H1 (cell line): ENCODE results near the gene ANKRD12. TPM values are rescaled to one million over a fixed set of nuclear protein-coding genes. Genes with fewer than 3 reads are reported as not detected.

ENCODE experiments used
- BCL11A ChIP-seq, 2 experiments: IDR thresholded peaks; one replicate each; pipeline ENCODE4 v1.6.1; 2011; ENCODE audit warnings: low read depth in 2 of 2, low read length in 2 of 2, mild to moderate bottlenecking in 2 of 2
- polyA plus RNA-seq, 7 experiments: library from polyadenylated mRNA; depleted of rRNA in 3 of 7; stranded (reverse) in 5 of 7; unstranded in 2 of 7; fragments of >200 nt in 5 of 7; fragments of 200-250 nt in 2 of 7; gene quantifications; 1 replicate in 5 of 7; 2 replicates in 1 of 7; 4 replicates in 1 of 7; pipeline versions ENCODE4 v1.2.1 to v1.2.3, GENCODE V29; 2011 to 2013; ENCODE audit warnings: missing spikeins in 2 of 7, mixed read lengths in 2 of 7
- total RNA-seq: library from RNA; stranded (reverse); fragmentation: NEBNext Ultra II Directional; extraction: Animal tissue kit (Norgen Biotek cat#: 25700); gene quantifications from 2 replicates; pipeline ENCODE4 v1.2.1, GENCODE V29; 2021

Gene ANKRD12
- total and polyA plus RNA-seq, 2 of the 8 experiments (the other 6 are each of a cell fraction or from before 2014, with no cell fraction given) = 2.6 to 37.9 TPM

DNA sequence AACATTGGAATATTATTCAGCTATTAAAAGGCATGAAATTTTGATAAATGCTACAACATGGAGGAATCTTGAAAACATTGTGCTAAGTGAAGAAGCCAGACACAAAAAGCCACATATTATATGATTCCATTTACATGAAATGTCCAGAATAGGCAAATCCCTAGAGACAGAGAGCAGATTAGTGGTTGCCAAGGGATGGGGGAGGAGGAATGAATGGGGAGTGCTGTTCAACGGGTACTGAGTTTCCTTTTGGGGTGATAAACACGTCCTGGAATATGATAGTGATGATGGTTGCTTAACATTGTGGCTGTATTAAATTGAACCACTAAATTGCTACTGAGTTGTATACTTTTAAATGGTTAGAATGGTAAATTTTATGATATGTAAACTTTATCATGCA is 189.1 kb downstream of the ANKRD12 start (continued):
- no peak for TF ChIP-seq BCL11A (IDR thresholded peaks at IDR 0.05; ENCODE audit: low read depth in 2 of 2, low read length in 2 of 2)
